Fibroblast of the aortic adventitia (primary cell): ENCODE data around the gene GAS7. TPM values are rescaled to one million over a fixed set of nuclear protein-coding genes. Genes with fewer than 3 reads are reported as not detected.

Source experiments
- DNase-seq: peaks from one replicate; pipeline ENCODE4 v3.0.0-alpha.2; 2010; ENCODE audit warnings: low read depth
- H3K4me3 ChIP-seq: 2 replicates; pipeline ENCODE4 v1.5.1; 2011; ENCODE audit warnings: low read depth, mild to moderate bottlenecking, control low read depth, low read length, moderate library complexity
- CTCF ChIP-seq: IDR thresholded peaks from 2 replicates; pipeline ENCODE4 v1.5.1; 2011; ENCODE audit warnings: mild to moderate bottlenecking, low read length, control low read depth, inconsistent platforms; ENCODE audit not compliant: insufficient read depth
- total RNA-seq: library from RNA; depleted of rRNA; stranded (reverse); fragments of >200 nt; gene quantifications from 2 replicates; pipeline ENCODE4 v1.2.3, GENCODE V29; 2012; ENCODE audit warnings: low replicate concordance

GAS7 gene
- total RNA-seq, 1 donor = 7.0 TPM

- DNase-seq = no peak
Measured at GRCh38 chr17:10233161-10233560, 34.8 kb upstream of the GAS7 start.

GRCh38 chr17:10229181-10229580 lies 30.8 kb upstream of the GAS7 start:
- no peak for DNase-seq
- H3K4me3 ChIP-seq = no peak overlapping the region
- TF ChIP-seq CTCF = no peak

More at GRCh38 chr17:10233161-10233560, 34.8 kb upstream of the GAS7 start:
- no peak overlapping the region for H3K4me3 ChIP-seq
- no peak for TF ChIP-seq CTCF

- DNase-seq = peak; percentile 22
- peak; percentile 86 for TF ChIP-seq CTCF
- no peak overlapping the region for H3K4me3 ChIP-seq
Measured at GRCh38 chr17:10226930-10227695, 28.7 kb upstream of the GAS7 start.

GRCh38 chr17:10224582-10225195 lies 26.3 kb upstream of the GAS7 start:
- TF ChIP-seq CTCF = no peak
- no peak for DNase-seq
- H3K4me3 ChIP-seq = no peak overlapping the region

GRCh38 chr17:10219193-10219592 lies 20.8 kb upstream of the GAS7 start:
- no peak for DNase-seq
- H3K4me3 ChIP-seq = no peak overlapping the region
- TF ChIP-seq CTCF = no peak

- no peak for TF ChIP-seq CTCF
- H3K4me3 ChIP-seq = no peak overlapping the region
- DNase-seq = peak; percentile 17
Measured at GRCh38 chr17:10217916-10218315, 19.5 kb upstream of the GAS7 start.
